ENCODE data around the gene DACT2.
"Not testable (repeated sequence)": the region's sequence is repeated elsewhere in the genome, so short reads cannot be mapped to it uniquely, and the experiment has no call there.

DACT2 gene

GRCh38 chr6:168291450-168291849, 28.1 kb downstream of the DACT2 start:
- DNase-seq (ENCODE audit: low read depth): no peak
- no peak overlapping the region for H3K4me3 ChIP-seq (ENCODE audit: low read depth, low read length)
- no peak for TF ChIP-seq CTCF (IDR thresholded peaks at IDR 0.05; ENCODE audit: control insufficient read depth, extremely low read depth, insufficient read depth)

DNA sequence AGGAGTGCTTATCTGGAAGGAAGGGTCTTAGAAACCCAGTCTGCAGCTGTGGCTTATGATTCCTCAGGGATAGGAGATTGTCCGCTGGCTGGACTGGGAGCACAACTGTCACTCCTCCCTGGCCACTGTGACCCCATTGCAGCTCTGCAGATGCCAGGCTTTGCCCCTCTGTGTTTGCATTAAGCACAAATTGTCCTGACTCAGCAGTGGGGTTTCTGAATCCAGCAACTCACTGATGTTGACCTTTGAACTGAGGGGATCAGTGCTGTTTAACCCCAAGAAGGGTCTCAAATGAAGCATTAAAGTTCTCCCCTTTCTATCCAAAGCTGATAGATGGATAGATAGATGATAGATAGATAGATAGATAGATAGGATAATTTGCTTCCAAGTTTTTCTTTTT, 29.5 kb downstream of the DACT2 start:
- H3K4me3 ChIP-seq (ENCODE audit: low read depth, low read length): no peak overlapping the region
- TF ChIP-seq CTCF (IDR thresholded peaks at IDR 0.05; ENCODE audit: control insufficient read depth, extremely low read depth, insufficient read depth): no peak
- no peak for DNase-seq (ENCODE audit: low read depth)

GRCh38 chr6:168289571-168289962, 30.0 kb downstream of the DACT2 start:
- TF ChIP-seq CTCF (IDR thresholded peaks at IDR 0.05; ENCODE audit: control insufficient read depth, extremely low read depth, insufficient read depth): no peak
- no peak for DNase-seq (ENCODE audit: low read depth)
- no peak overlapping the region for H3K4me3 ChIP-seq (ENCODE audit: low read depth, low read length)

GRCh38 chr6:168288781-168289570, 30.6 kb downstream of the DACT2 start:
- TF ChIP-seq CTCF (IDR thresholded peaks at IDR 0.05; ENCODE audit: control insufficient read depth, extremely low read depth, insufficient read depth): no peak
- no peak for DNase-seq (ENCODE audit: low read depth)
- H3K4me3 ChIP-seq (ENCODE audit: low read depth, low read length): no peak overlapping the region

GRCh38 chr6:168287460-168287859, 32.1 kb downstream of the DACT2 start:
- not testable (repeated sequence) for H3K4me3 ChIP-seq (ENCODE audit: low read depth, low read length); DNase-seq (ENCODE audit: low read depth)

GRCh38 chr6:168286771-168287446, 32.7 kb downstream of the DACT2 start:
- not testable (repeated sequence) for H3K4me3 ChIP-seq (ENCODE audit: low read depth, low read length); DNase-seq (ENCODE audit: low read depth)

GRCh38 chr6:168286116-168286515, 33.5 kb downstream of the DACT2 start:
- no peak overlapping the region for H3K4me3 ChIP-seq (ENCODE audit: low read depth, low read length)
- TF ChIP-seq CTCF (IDR thresholded peaks at IDR 0.05; ENCODE audit: control insufficient read depth, extremely low read depth, insufficient read depth): no peak
- DNase-seq (ENCODE audit: low read depth): no peak

GRCh38 chr6:168285456-168285855, 34.1 kb downstream of the DACT2 start:
- no peak for TF ChIP-seq CTCF (IDR thresholded peaks at IDR 0.05; ENCODE audit: control insufficient read depth, extremely low read depth, insufficient read depth)
- H3K4me3 ChIP-seq (ENCODE audit: low read depth, low read length): no peak overlapping the region
- DNase-seq (ENCODE audit: low read depth): no peak

Data from LNCaP clone FGC (cell line).